NCI-H2227 (cell line): ENCODE data around the gene TCP1.
"Not testable (repeated sequence)": the region's sequence is repeated elsewhere in the genome, so short reads cannot be mapped to it uniquely, and the experiment has no call there.

ENCODE experiments used
- DNase-seq: peaks from one replicate; lab custom pipeline; 2025; ENCODE audit not compliant: unreplicated experiment; lab: John Stamatoyannopoulos, UW

TCP1 gene

DNA sequence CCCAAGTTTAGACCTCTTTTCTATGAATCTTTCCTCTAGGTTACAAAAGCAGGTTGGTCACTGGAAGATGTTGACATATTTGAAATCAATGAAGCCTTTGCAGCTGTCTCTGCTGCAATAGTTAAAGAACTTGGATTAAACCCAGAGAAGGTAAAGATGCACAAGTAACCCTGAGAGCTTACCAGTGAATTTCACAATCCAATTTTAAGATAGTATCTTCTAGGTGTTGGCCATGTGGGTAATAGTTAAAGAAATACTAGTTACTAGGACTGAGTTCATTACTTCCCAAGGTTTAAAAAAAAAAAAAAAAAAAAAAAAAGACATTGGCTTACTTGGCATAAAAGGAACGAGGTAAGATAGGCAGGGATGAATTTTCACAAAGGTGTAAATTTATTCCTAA, 11.3 kb downstream of the TCP1 start:
- no peak for DNase-seq

DNA sequence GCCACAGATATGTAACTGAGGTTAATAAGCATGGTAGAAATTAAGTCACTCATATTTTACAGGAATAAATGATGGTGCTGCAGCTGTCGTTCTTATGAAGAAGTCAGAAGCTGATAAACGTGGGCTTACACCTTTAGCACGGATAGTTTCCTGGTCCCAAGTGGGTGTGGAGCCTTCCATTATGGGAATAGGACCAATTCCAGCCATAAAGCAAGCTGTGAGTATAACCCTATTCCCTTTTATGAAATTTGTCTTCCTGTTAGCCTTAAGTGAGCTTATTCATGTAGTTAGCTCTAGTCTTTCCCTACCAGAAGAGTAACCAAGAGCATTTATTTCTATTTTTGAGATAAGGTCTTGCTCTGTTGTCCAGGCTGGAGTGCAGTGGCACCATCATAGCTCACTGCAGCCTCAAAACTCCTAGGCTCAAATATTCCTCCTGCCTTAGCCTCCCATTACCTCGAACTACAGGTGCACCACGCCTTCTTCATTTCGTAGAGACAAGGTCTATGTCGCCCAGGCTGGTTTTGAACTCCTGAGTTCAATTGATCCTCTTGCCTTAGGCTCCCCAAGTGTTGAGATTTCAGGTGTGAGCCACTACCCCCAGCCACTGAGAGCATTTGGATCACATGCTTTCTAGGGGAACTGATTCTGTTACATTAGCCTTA, 12.0 kb downstream of the TCP1 start:
- DNase-seq: no peak

DNA sequence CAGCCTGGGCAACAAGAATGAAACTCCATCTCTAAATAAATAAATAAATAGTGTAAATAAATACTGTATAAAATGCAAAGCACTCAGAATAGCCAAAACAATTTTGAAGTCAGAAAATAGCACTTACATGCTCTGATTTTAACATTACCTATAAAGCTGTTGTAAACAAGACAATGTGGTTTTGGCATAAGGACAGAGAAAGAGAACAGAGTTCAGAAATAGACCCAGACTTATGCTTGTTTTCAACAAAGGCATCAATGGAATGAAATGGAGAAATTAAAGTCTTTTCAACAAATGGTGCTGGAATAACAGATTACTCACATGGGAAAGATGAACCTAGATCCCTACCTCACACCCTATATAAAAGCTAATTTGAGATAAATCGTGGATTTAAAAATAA, 17.2 kb downstream of the TCP1 start:
- DNase-seq: no peak

DNA sequence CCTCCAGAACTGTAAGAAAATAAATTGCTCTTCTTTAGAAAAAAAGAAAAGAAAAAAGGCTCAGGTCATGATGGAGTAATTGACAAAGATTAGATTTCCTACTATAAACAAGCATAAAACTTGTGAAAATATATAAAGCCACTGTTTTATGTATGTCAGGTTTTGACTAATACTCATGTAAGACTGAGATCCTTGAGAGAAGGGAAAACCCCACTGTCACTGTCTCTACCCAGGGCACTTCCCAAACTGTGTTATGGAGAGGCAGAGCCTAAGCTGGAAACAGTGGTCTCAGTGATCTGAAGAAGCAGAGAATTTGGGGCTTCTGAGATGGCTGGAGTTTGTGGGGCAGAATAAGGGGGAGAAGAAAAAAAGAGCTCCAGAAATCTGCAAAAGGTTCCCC, 19.9 kb downstream of the TCP1 start:
- no peak for DNase-seq

DNA sequence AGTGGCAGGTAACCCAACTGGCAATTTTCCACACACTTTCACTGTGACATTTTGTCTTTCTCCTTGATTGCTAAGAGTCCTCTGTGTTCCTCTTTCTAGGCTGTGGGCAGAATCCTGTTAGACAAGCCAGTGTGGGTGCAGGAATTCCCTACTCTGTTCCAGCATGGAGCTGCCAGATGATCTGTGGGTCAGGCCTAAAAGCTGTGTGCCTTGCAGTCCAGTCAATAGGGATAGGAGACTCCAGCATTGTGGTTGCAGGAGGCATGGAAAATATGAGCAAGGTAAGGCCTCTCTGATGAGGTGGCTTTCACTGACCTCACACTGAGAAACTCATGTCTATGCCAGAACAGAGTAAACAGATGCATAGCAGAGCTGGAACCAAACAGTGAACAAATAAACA, 22.5 kb downstream of the TCP1 start:
- no peak for DNase-seq

DNA sequence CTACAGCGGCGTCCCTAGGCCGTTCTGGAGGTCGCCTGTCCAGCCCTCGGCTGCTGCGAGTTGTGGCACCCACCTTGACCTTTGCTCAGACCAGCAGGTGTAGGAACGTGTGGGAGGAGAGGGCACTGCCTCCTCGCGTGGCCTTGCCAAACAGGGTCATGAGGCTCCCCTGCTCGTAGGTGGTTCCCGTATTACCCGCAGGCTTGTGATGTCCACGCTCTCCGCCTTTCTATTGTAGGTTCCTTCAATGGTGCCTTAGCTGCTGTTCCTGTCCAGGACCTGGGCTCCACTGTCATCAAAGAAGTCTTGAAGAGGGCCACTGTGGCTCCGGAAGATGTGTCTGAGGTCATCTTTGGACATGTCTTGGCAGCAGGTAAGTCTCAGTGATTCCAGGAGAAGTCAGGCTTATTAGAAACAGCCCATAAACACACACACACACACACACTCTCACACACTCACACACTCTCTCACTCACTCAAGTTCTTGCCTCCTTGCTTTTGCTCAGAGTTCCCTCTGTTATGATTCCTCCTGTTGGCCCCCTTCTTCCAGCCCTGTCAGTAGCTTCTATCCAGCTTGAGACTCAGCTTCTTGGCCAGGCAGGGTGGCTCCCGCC, 26.6 kb downstream of the TCP1 start:
- DNase-seq: peak; percentile 8

DNA sequence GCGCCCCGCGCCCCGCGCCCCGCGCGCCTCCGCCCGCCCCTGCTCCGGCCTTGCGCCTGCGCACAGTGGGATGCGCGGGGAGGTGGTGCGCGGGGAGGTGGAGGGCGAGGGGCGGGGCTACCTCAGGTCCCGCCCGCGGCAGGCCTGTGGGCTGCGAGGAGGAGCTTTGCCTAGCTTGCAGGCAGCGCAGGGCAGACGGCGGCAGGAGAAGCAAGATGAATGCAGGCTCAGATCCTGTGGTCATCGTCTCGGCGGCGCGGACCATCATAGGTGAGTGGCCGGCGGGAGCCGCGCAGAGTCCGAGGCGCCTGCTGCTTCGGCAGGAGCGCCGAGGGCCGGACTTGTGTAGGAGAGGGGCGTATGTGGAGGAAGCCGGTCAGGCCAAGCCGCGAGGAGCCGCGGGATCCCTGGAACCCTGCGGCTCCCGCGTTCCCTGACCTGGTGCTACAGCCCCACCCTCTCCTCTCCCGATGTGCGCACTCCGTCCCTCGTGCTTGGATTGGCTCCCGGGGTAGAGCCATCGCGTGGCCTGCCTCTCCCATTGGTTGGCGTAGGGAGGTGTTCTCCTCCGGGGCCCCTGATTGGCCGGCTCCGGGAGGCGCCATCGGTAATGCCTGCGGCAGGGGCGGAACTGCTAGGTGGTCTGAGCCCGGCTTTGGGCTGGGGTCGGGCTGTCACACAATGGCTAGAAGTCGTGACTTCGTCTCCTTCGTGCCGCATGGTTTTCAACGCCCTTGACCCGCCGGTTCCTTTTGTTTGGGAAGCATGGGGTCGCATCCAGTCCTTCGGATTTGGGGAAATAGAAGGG, 27.3 kb downstream of the TCP1 start, which contains the start of gene ACAT2:
Gene ACAT2, plus strand, starts transcription at position 173 of the 808 bp plus-strand sequence. Its CDS starts 43 bp downstream, at position 216.
- DNase-seq: peak; percentile 93

DNA sequence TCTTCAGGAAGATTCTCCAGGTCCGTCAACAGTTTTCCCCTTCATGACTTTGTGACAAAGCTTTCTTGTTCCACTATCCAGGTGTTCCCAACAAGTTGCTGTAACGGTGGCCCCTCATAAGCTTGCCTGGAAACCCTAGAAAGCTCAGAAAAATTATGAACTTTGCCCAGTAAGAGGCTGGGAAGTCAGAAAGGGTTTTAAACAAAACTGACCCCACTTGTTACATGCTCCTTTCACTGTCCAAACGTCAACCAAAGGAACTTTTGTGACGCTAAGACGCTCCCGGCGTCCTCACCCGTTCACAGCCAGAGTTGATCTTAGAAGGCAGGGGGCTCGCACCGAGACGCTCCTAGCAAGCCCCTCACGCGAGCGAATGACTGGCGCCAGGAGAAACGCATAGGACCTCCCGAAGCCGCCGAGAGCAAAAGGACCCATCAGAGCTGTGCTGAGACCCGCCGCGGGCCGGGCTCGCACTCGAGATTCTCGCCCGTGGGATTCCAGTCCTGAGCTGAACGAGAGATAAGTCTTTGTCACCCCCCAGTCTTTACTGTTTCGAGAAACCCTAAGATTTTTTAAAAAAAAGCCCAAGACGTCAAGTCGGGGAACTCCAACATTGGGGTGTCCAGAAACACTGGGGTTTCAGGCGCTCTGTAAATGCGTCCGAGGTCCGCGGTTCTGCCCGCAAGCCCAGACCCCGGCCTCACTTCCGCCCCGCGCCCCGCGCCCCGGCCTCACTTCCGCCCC, 28.1 kb downstream of the TCP1 start:
- DNase-seq: peak; percentile 59

DNA sequence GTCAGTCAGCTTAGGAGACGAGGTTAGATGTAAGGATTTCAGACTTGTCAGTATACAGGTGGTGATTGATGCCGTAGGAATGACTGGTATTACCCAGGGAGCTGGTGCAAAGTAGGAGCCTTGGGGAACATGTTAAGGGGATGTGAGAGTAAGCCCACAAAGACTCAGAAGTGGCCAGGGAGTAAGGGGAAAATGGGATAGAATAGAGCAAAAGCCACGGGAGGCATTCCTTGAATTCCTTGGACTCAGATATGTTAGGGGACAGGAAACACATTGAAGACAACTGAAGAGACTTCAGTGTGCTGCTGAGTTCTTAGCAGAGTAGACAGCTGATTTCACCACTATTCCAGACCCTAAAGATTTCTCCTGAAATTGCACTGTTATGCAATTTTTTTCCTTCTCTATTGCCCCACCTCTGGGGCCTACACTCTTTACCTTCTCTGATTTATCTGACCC, 28.8 kb downstream of the TCP1 start:
- no peak for DNase-seq

DNA sequence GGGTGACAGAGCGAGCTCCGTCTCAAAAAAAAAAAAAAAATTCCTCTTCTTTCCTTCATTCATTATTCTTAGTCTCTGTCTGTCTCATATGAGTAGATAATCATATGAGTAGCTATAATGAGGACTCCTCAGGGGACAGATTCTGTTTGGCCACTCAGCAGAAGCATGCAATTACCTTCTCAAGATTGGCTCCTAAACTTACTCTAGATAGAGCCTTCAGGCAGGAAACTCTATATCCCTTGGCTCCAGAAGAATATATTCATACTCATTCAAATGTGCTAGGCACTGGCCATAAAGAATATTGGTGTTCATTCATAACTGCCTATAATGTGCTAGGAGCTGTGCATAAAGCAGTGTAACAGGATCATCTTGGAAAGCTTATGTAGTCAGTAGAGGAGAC, 29.8 kb downstream of the TCP1 start:
- DNase-seq: no peak

DNA sequence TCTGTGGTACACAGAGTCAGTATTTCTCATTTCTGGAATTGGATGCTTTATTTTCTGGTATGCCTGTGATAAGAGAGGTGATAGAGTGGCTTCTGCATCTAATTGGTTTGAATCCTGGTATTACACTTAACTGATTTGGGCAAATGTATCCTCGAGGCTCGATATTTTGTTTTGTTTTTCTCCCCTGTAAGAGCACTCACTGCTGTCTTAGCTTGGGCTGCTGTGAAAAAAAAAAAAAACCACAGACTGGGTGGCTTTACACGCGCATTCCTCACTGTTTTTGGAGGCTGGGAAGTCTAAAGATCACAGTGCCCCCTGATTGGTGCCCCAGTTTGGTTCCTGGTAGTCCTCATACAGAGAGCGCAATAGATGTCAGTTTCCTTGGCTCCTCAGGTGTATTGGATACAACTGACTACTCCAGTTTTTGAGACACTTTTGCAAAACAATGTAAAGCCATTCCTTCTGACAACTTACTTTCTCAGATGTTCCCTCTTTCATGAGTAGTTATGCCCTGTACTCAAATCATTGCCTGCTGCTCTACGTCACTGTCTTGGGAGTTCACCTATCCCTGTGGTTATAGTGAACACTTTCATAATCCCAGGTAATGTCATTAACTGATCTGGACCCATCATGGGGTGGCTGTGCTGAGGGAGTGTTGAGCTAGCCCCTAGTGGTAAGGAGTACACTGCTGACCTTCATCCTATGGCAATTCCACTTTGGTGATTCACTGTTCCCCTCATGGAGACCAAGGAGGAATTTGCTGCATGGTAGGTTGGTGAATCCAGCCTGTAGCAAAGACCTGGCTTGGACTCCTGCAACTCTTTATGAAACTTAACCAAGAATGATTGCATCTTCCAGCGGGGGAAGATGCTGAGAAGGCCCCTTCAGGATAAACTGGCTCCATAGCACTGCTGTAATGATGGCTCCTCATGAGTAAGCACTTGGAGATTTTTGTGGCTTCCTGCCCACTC, 31.1 kb downstream of the TCP1 start:
- no peak for DNase-seq

DNA sequence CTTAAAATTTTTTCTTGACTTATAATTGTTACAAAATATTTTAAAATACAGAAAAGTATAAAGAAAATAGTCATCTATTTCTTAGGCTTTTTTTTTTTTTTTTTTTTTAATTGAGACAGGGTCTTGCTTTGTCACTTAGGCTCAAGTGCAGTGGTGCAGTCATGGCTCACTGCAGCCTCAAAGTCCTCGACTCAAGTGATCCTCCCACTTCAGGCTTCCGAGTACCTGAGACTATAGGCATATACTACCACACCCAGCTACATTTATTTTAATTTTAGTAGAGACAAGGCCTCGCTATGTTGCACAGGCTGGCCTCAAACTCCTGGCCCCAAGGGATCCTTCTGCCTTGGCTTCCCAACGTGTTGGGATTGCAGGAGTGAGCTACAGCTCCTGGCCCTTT, 32.9 kb downstream of the TCP1 start:
- DNase-seq: no peak

DNA sequence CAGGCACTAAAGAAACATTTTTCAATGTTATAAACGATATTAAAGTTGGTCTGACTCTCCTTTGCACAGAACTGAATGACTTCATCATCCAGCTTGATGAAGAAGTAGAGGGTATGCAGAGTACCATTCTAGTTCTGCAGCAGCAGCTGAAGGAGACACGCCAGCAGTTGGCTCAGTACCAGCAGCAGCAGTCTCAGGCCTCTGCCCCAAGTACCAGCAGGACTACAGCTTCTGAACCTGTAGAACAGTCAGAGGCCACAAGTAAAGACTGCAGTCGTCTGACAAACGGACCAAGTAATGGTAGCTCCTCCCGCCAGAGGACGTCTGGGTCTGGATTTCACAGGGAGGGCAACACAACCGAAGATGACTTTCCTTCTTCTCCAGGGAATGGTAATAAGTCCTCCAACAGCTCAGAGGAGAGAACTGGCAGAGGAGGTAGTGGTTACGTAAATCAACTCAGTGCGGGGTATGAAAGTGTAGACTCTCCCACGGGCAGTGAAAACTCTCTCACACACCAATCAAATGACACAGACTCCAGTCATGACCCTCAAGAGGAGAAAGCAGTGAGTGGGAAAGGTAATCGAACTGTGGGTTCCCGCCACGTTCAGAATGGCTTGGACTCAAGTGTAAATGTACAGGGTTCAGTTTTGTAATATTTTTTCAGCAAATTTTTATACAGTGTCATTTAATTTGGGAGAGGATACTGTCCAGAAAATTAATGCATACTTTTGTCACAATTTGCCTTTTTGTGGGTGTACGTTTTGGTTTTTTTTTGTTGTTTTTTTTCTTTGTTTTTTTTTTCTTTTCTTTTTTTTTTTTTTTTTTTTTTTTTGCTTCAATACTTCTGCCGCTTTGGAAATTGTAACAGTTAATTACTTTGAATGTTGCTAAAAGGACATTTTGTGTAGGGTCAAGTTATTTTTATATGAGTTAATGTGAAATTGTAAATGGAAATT, 34.2 kb downstream of the TCP1 start:
- no peak for DNase-seq

DNA sequence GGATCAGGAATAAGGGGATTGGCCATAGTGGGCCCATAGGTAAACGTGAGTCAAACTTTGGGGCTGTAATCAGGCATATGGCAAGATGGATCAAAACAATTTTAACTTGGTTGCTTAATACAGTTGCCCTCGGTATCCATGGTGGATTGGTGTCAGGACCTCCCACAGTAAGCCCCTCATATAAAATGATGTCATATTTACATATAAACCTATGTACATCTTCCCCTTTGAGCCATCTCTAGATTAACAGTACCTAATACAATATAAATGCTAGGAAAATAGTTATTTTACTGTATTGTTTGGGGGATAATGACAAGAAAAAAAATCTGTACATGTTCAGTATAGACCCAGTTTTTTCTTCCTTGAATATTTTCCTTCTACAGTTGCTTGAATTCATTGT, 35.0 kb downstream of the TCP1 start:
- no peak for DNase-seq

DNA sequence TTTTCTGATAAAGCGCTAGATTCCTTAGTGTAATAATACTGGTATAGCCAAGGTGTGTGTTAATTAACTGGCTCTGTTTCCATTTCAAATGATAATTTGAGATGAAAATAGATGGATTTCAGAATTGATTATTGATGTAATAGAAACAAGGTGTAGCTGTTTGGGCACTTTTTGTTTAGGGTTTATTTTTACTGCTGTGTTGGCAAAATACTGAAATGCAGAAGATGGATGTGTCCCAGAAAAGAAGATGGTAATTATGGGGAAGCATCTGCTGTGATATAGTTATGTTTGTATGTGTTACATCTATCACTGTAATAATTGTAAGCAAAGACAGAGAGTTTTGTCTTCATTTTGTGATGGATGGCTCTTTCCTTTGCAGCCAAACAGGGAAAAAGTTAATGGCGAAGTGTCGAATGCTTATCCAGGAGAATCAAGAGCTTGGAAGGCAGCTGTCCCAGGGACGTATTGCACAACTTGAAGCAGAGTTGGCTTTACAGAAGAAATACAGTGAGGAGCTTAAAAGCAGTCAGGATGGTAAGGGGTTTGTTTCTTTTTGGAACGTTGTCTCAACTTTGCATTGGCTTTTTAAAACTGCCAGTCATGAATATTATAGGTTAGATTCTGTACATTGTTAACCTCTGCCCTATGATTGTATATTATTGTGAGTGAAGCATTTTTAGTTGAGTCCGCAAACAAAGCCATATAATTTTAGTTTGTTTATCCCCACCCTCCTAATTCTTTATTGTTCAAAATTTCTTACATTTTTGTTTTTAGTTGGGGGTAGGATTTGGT, 36.1 kb downstream of the TCP1 start:
- peak; percentile 6 for DNase-seq

DNA sequence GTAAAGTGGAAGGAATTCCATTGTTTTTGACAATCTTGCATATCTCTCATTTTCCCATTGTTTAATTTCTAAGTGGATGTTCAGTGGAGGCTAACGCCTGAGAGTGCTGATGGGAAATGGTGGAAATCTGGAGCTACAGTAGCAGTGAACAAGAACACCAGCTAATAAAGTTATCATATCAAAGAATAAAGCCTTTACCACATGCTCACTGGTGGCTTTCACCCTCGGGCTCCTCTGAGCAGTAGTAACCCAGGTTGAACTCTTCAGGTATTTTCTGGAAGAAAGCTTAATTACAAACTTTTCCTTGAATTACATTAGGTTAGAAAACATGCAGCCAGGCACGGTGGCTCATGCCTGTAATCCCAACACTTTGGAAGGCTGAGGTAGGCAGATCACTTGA, 38.0 kb downstream of the TCP1 start:
- DNase-seq: no peak

DNA sequence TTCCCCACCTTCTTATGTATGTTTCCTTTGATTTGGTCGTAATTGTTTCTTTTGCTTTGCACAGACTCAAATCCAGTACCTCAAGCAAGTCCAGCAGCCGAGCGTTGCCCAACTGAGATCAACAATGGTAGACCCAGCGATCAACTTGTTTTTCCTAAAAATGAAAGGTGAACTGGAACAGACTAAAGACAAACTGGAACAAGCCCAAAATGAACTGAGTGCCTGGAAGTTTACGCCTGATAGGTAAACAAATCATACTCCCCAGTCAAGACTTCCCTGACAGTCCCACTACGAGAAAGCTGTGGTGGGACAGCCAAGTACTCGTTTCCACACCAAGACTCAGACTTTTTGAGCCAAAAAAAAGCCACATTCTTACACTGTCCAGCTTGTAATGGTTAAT, 41.3 kb downstream of the TCP1 start:
- DNase-seq: not testable (repeated sequence)

DNA sequence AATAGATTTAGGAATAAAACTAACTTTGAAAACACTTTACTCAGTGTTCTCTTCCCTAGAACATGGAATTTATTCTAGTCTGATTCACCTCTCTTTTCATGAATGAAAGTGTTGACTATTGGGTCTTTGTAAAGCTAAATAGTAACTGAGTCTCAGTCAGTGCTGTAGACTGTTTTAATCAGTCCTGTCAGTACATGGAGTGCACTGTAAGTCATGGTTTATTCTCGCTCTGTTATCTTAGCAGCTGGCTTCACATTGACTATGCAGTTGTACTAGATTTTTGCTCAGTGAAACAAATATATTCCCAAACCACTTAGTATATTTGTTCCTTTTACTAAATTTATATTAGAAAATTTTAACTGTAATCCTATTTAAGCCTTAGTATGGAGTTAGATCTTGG, 42.6 kb downstream of the TCP1 start:
- no peak for DNase-seq
